GM21360 (cell line): ENCODE measurements around the gene TBC1D5.

Experiments
- ATAC-seq: cut with Tn5 transposase; IDR thresholded peaks from one replicate; pipeline ENCODE4 v1.9.1; 2021; ENCODE audit warnings: mild to moderate bottlenecking, moderate library complexity; ENCODE audit not compliant: unreplicated experiment

The TBC1D5 gene

DNA sequence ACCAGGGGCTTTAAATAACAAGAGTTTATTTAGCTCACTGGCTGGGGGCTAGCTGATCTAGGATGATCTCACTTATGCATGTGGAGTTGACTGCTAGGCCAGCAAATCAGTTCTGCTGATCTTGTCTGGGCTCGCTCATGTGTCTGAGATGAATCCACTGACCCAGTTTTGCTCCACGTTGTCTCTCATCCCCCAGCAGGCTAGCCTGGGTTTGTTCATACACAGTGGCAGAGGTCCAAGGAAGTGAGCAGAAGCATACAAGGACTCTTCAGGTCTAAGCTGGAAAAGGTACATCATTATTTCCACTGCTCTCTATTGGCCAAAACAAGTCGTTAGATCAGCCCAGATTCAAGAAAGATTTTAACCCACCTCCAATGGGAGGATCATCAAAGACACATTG, 619.7 kb downstream of the TBC1D5 start:
- ATAC-seq: no peak

DNA sequence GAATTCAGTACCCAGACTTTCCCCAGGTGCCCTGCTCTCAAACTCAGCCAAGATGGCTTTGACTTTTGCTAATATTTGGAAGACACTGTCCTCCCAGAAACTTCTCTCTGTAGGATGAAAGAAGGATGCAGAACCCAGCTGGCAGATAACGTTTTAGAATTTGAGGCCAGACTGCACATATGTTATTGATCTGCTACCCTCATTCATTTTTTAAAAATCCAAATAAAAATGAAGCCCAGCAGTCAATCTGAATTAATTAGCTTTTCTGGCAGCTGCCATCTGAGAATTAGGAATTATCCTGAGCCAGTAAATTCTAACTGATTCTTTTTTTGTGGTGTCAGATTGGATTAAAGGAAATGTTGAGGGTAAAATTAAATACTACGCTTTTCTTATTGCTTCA, 621.1 kb downstream of the TBC1D5 start:
- no peak for ATAC-seq

DNA sequence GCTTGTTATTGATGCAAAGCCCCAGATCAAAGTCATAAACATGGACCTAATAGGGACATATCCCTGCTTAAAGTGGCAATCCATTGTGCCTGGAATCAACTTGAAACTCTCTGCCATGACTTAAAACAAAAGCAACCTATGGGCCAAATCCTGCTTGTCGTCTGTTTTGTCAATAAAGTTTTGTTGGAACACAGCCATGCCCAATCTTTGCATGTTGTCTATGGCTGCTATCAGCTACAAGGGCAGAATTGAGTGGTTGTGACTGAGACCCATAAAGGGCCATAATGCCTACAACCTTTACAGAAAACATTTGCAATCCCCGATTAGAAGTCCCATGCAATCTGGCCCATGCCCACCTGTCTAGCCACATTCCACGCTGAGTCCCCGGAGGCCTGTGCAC, 622.3 kb downstream of the TBC1D5 start:
- ATAC-seq: no peak

DNA sequence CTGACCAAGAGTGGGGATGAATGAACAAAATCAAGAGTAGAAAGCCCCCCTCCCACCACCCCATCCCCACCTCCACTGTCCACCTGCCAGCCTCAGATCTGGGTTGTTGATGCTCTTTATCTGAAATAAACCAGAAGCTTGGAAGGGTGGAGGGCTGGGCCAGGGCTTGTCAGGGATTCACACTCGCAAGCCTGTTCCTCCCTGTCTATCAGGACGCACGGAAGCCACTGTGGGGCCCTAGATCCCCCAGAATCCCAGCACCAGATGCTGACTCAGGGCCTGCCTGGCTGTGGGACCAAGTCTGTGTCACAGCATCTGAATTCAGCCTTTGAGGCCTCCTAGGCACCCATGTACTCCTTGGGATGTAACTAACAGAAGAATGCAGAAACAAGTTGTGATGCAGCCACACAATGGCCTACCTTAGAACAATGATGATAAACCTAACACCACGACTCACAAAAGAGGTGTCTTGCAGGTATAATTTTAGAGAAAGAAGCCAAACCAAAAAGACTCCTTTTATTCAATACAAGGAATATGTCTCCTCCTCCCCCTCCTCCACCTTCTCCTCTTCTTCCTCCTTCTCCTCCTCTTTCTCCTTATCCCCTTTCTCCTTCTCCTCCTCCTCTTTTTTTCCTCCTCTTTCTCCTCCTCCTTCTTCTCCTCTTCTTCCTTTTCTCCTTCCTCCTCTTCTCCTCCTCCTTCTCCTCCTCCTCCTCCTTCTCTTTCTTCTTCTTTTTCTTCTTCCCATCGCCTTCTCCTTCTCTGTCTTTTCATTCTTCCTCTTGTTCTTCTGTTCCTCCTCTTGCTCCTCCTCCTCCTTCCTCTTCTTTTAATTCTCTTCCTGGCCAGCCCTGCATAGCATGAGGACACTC, 623.0 kb downstream of the TBC1D5 start:
- ATAC-seq: no peak

DNA sequence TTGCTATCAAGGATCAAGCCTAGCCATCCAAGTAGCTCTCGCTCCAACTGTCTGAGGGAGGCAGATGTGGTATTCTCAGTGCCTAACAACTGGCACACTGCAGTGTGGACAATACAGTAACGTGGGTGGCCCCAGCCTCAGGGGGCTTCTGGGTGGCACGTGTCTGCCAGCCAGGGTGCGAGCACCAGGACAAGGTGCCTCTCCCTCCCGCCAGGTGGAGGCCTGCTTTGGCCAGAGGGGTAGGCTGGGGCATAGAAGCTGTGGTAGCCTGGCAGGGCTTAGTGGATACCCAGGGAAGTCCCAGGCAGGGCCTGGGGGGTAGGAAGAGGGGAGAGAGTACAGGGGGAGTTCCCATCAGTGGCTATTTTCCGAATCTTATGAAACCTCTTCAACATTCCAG, 623.7 kb downstream of the TBC1D5 start:
- no peak for ATAC-seq

DNA sequence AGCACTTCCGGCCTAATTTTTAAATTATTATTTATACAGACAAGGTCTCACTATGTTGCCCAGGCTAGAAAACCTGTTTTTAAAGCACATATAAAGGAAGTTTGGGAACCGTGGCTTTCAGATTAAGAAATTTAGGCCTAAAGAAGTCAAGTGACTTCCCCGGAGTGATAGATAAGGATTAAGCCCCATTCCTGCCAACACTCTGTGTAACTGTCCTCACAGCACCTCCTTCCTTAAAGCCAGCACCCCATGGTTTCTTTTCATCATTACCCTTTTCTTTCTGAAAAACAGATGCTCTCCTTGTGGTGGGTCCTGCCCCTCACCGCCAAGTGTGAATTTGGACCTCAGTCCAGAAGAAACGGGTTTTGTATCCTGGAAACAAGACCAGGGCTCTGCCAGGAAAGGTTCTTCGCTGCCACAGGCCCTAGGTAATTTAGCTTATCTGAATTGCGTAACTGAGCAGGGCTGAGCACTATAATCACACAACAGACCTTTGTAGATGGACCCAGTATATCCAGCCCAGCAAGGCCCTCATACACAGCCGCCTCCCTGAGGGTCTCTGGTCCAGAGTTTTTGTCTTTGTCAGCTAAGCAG, 626.3 kb downstream of the TBC1D5 start:
- ATAC-seq: no peak

DNA sequence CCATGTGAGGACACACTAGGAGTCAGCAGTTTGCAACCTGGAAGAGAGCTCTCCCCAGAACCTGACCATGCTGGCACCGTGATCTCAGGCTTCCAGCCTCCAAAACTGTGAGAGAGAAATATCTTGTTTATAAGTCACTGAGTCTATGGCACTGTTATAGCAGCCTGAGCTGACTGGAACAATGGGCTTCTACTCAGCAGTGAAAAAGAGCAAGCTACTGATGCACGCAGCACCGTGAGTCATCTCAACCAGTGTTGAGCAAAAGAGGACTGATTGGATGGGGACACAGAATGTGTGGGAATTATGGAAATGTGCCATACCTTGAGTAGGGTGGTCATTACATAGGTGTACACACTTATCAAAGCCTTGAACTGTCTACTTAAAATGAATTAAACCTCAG, 627.2 kb downstream of the TBC1D5 start:
- no peak for ATAC-seq

DNA sequence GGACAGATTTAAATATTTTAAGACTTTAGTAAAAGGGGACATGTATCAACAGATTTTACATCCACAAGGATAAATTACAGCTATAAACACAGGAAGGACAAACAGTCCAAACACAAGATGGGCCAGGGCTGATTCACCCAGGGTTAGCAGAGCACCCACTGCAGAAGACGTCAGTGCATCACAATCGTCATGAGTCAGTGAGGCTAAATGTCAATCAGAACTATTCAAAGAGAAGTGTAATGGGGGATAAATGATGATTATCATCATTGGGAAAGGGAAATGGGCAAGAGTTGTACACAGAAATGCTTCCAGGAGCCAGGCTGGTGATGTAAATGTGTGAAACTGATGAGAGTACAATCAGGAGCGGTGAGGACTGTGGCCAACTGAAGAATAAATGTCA, 630.8 kb downstream of the TBC1D5 start:
- ATAC-seq: no peak

DNA sequence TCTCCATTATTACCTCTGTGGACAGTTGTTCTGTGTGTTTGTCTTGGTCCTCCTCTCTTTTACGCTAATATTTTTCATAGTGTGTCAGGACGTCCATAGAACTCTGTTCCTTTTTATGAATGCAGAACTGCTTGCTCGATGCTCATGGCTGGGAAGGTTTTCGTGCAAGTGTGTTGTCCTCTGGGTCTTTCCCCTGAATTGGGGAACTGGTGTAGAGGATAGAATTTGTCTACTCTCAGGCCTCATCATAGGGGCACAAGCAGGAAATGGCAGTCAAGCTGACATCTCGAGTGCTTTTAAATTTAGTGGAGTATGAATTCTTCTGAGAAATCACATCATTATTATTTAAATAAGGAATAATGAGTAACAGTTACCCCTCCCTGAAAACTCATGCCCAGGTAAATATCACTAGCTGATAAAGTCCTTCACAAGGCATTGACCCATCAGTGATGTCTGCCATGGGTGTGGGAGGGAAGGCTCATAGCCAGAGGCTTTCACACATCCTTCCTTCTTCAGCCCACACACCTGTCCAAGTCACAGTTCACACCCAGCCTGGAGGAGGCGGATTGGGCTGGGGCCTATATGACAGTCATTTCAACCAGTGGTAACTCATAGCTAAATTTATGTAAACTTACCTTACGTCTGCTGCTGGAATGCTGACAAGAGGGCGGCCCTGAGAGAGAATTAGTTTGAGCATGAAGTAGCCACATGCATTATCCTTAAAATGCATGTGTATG, 631.6 kb downstream of the TBC1D5 start:
- ATAC-seq: no peak
